HL-60 (cell line): ENCODE results near the gene RNFT2.

Experiments
- CTCF ChIP-seq: IDR thresholded peaks from one replicate; pipeline ENCODE4 v1.5.1; 2011; ENCODE audit warnings: low read length, control low read depth, inconsistent platforms; ENCODE audit not compliant: insufficient read depth
- POLR2AphosphoS5 ChIP-seq: IDR thresholded peaks from 2 replicates; pipeline ENCODE4 v1.6.1; 2012; ENCODE audit warnings: low read depth
- REST ChIP-seq: IDR thresholded peaks from 2 replicates; pipeline ENCODE4 v1.6.1; 2012; ENCODE audit warnings: low read depth; ENCODE audit not compliant: insufficient replicate concordance

- TF ChIP-seq CTCF (no peak), REST (no peak), POLR2AphosphoS5 (no peak)
Measured at GRCh38 chr12:116835484-116835883, 97.4 kb downstream of the RNFT2 start.
